GM12892 (cell line): ENCODE data around the gene STUM.

Source experiments
- POLR2A ChIP-seq: IDR thresholded peaks from 2 replicates; pipeline ENCODE4 v1.6.1; 2011; ENCODE audit warnings: low read depth, low read length, control low read depth
- TAF1 ChIP-seq: IDR thresholded peaks from 2 replicates; pipeline ENCODE4 v1.6.1; 2011; ENCODE audit warnings: low read depth, mild to moderate bottlenecking, control low read depth, low read length, borderline replicate concordance

GRCh38 chr1:226638608-226639007 is 90.0 kb downstream of the STUM start:
- TF ChIP-seq TAF1 (no peak), POLR2A (no peak)
